AG04450 (cell line): ENCODE results near the gene YPEL1. TPM values are rescaled to one million over a fixed set of nuclear protein-coding genes. Genes with fewer than 3 reads are reported as not detected.

Experiments
- CTCF ChIA-PET: fragments of 300-600, 350-600 bp; formaldehyde crosslinking; extraction: SDS; loops from one replicate; lab custom pipeline; 2022; ENCODE audit warnings: antibody characterized with exemption, inconsistent platforms; lab: Charles Lee
- POLR2A ChIA-PET: fragments of 350-600 bp; formaldehyde crosslinking; extraction: SDS; loops from one replicate; lab custom pipeline; 2021; ENCODE audit warnings: antibody characterized with exemption, inconsistent platforms; lab: Yijun Ruan, JAX
- DNase-seq: peaks from one replicate; pipeline ENCODE4 v3.0.0-alpha.2; 2011; ENCODE audit warnings: low read depth, low spot score
- H3K27ac ChIP-seq: one replicate; pipeline ENCODE4 v1.5.1; 2012; ENCODE audit warnings: low read depth, low read length, control low read depth
- H3K27me3 ChIP-seq: one replicate; pipeline ENCODE4 v1.6.0; 2012; ENCODE audit warnings: low read length; ENCODE audit not compliant: control insufficient read depth, insufficient read depth
- H3K4me3 ChIP-seq: 2 replicates; pipeline ENCODE4 v1.5.1; 2011; ENCODE audit warnings: mild to moderate bottlenecking, low read depth, low read length, control low read depth
- H3K9me3 ChIP-seq: 2 replicates; pipeline ENCODE4 v1.5.1; 2012; ENCODE audit warnings: low read length; ENCODE audit not compliant: control insufficient read depth, insufficient read depth
- CTCF ChIP-seq: IDR thresholded peaks from 2 replicates; pipeline ENCODE4 v1.5.1; 2011; ENCODE audit warnings: low read depth, low read length, control low read depth, inconsistent platforms
- polyA plus RNA-seq: library from polyadenylated mRNA; depleted of rRNA; stranded (reverse); fragments of >200 nt; gene quantifications from 2 replicates; pipeline ENCODE4 v1.2.3, GENCODE V29; 2011

YPEL1 gene
- polyA plus RNA-seq, 1 experiment = 5.5 TPM

- POLR2A ChIA-PET = no interaction called here
- no peak overlapping the region for H3K27ac ChIP-seq
- peak overlapping the region; percentile 91 for H3K4me3 ChIP-seq
- H3K9me3 ChIP-seq = no peaks in the 10 kb centered on the region; the same call in 1 of the 2 replicates
- no peak for DNase-seq
- TF ChIP-seq CTCF = no peak
- CTCF ChIA-PET = interaction anchor here (0.6 to 1.3 kb wide), 4 partner anchors 10 to 24 kb away, joined by 3 to 10 read pairs (median 3); partner anchors contain the start of gene YDJC
- no peaks in the 10 kb centered on the region for H3K27me3 ChIP-seq
These were observed 82.7 kb downstream of the YPEL1 start for GRCh38 chr22:21652547-21653545.

- TF ChIP-seq CTCF = no peak
- Histone ChIP-seq H3K27me3 (no peaks in the 10 kb centered on the region), H3K4me3 (peak overlapping the region; percentile 91), H3K9me3 (no peaks in the 10 kb centered on the region; the same call in 1 of the 2 replicates), H3K27ac (peak overlapping the region; percentile 47)
- ChIA-PET POLR2A (no interaction called here), CTCF (interaction anchor here (1.1 kb wide), 1 partner anchor 9 kb away, joined by 3 read pairs; no protein-coding TSS in a partner anchor)
- peak; percentile 56 for DNase-seq
These were observed 83.5 kb downstream of the YPEL1 start for GRCh38 chr22:21652010-21652546.

GRCh38 chr22:21651521-21652009 lies 84.0 kb downstream of the YPEL1 start:
- DNase-seq = no peak

GRCh38 chr22:21650823-21651520 lies 84.6 kb downstream of the YPEL1 start:
- H3K27ac ChIP-seq = peak overlapping the region; percentile 47
- DNase-seq = no peak
- H3K9me3 ChIP-seq = no peaks in the 10 kb centered on the region; the same call in 1 of the 2 replicates
- no peaks in the 10 kb centered on the region for H3K27me3 ChIP-seq
- peak overlapping the region; percentile 91 for H3K4me3 ChIP-seq
- POLR2A ChIA-PET = no interaction called here
- CTCF ChIA-PET = no interaction called here
- TF ChIP-seq CTCF = no peak

More at GRCh38 chr22:21651521-21652009, 84.0 kb downstream of the YPEL1 start:
- TF ChIP-seq CTCF = no peak
- H3K4me3 ChIP-seq = peak overlapping the region; percentile 91
- H3K27me3 ChIP-seq = no peaks in the 10 kb centered on the region
- no peaks in the 10 kb centered on the region; the same call in 1 of the 2 replicates for H3K9me3 ChIP-seq
- ChIA-PET CTCF (interaction anchor here (1.1 kb wide), 1 partner anchor 9 kb away, joined by 3 read pairs; no protein-coding TSS in a partner anchor), POLR2A (no interaction called here)
- H3K27ac ChIP-seq = peak overlapping the region; percentile 47
